ENCODE measurements around the gene EN2. TPM values are rescaled to one million over a fixed set of nuclear protein-coding genes. Genes with fewer than 3 reads are reported as not detected.

The EN2 gene
- polyA plus RNA-seq, 1 donor, result 1.0 TPM

DNA sequence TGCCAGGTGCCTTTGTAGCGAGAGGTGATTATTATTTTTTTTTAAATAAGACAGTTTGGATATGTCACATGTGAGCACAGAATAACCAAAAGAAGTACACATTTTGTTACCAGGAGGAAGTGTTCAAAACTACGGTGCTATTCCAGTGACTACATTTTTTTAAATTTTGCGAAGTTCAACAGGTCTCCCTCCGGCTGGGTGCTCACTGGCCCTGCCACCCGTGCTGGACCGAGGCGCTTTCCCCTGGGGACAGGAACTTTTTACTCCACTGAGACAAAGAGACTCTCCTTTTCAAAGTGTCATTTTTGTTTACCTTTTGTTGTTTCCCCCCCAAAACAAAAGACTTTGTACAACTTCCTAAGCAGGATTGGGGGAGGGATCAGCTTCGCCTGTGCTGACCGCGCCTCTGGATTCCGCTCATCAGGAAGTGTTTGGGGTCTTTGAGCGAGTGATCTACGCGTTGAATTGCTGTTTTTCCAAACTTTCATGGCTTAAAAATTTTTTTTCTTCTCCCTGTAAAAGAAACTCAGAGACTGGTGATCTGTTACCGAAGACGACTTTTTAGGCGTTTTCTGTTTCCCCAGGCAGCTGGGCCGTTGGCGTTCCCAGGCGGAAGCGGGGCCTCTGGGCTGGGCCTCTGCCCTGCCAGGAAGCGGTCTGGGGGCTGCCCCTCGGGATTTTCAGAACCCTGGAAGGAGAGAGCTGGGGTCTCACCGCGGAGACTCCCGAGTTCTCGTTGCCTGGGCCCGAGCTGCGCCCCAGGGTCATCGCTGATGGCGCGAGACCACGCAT, 7.2 kb downstream of the EN2 start:
- no peak for DNase-seq

DNA sequence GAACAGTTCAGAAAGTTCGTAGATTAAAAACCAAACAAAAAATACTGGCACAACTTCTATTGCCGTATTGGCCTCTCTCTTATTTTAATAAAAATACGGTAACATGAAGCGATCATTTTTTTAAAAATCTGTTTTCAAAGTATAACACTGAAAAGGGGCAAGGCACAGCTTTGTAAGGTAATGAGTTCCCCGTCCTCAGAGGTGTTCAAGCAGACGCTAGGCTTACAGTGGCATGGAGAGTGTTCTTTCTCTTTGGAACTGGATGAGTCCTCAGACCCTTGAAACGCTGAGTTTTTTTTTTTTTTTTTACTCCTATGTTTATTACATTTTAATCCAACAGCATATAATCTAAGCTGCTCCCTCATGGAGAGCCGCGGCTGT, 7.8 kb downstream of the EN2 start:
- no peak for DNase-seq

DNA sequence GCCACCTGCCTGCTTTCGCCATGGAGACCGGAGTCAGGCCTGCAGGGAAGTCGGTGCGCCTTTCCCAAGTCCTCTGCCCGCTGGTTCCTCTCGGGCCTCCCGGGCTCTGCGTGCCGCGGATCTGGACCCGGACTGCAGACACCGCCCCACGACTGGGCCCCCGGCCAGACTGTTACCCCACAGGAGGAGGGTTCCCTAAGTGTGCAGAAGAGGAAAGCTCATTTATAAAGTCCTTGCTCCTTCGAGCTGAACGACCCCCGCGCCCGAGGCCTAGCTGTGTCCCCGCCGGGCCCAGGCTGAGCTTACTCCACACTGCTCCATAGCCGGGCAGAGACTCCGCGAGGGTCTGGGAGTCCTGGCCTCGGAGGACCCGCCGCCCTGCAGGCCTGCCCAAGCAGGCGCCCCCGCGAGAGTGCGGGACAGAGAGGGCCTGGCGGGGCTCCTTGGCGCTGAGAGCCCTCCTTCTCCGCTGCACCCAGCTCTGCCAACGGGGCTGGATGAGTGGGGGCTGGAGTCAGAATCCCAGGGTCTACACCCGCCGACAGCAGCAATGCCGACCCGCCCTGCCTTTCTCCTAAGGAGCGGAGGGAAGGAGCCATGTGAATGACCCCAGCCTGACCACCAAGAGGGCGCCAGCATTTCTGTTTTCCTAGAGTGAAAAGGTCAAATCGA, 8.3 kb downstream of the EN2 start:
- DNase-seq, result no peak

DNA sequence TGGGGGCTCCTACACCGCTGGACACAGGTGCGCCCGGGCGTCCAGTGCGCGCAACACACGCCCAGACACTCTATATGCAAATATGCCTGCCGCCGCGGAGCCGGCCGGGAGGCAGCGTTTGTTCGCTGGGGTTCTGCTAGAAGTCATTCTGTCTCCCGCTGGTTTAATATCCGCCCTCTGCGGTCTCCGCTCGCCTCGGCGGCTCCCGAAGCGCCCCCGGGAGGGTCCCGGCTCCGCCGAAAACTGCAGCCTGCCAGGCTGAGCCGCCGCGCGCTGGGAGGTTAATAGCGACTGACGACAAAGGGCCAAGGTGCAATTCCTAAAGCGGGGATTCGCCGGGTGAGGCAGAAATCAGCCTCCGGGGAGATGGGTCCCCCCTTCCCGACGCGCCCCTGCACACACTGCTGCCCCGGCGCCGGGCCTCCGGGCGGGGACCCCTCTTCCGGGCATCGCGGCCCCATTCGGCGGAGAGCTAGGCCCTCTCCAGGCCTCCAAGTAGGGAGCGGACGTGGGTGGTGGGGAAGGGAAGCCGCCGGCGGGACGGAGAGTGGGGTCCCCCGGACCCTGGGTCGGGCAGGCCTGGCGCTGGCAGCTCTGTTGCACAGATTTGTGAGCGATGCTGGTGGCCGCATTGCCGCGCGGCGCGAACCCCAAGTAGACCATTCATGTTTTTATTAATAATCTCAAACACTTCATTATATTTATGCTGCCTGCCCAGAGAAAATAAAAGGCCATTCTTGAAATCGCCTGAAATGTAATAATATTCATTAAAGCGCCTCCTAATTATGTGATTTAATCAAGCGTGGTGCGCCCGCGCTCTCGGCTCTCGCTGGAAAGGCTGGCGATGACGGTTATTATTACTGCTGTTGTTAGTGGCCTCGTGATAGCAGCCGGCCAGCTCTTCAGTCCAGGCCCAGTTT, 9.1 kb downstream of the EN2 start:
- no peak for DNase-seq

DNA sequence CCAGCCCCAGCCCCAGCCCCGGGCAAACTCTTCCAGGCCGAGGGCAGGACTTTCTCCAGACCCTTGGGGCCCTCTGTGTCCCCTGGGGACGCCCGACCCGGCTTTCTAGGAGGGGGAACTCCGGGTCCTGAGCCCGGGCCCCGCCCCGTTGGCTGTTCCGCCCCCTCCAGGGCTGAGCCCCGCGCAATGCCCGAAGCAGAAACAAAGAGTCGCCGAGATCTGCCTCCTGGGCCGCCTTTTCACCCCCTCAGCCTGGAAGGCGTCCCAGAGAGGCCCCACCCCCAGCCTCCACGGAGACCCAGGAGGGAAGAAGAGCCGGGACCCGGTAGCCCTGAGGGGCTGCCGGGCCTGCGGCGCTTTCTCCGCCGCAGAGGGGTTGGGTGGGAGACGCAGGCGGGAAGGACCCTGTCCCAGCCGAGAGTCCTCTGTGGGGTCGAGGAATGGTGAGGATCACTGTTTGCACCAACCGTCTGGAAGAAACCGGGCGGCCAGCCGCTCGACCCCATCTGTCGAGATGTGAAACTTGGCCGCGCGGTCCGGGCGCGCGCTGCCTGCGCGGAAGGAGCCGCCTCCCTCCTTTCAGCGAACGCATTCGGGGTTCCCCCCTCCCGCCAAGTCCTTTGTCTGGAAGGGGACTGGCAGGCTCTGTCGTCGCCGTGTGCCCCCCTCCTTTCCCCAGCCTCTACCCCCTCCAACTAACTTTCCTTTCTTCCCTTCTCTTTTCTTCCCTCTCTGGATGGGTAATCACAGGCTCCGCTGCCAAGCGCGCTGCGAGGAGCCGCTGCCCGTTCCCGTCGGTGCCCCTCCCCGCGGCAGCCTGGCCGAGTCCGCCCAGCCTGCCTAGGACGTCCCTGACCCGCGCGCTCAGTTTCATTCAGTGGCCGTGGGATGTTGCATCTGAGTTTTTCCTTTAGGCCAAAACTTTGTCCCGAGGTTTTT, 10.2 kb downstream of the EN2 start:
- DNase-seq, result no peak

DNA sequence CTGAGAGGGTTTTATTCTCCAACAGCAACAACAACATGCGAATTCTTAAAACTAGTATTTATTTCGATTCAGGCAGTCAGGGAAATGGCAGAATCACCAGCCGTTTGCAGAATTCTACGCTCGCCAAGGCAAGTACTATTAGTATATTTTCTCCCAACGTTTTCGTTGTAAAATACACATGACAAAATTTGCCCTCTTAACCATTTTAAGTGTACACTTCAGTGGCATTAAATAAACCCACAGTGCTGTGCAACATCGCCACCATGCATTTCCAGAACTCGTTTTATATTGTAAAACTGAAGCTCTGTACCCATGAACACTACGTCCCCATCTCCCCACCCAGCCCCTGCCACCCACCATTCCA, 10.8 kb downstream of the EN2 start:
- no peak for DNase-seq

DNA sequence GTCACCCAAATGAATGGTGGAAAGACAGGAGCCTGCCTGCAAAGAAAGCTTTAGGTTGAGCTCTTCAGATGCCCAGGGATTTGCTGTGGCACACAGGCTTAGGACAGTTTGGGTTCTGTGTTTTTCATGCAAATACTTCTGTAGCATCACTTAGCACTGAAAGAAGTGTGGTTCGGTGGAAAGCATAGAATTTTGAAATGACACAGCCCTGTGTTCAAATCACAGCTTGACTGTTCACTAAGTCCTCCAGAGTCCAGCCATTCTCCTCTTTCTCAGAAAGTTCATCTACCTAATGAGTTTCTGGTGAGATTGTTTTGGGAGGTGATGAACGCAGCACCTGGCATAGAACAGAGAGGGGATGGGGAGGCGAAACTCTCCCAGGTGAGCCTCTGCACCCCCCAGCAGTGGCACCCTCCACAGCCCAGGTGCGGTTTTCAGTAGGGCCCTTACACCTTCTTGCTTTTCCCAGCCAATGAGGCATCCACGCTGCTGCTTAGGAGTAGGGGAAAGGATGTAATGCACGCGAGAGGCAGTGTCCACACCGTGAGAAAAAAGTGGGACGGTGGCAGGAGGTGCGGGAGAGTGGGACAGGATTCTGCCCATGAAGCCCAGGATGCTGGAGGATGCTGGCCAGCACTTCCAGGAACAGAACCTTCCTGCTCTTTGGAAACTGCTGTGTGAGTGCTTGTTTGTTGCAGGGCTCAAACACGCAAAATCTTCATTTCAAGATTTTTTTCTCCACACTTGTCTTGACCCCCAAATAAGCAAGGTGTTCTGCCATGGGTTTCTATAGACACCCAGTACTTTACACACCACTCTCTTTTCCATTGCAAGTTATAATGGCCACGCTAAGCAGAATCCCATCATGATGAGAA, 11.6 kb downstream of the EN2 start:
- no peak for DNase-seq

DNA sequence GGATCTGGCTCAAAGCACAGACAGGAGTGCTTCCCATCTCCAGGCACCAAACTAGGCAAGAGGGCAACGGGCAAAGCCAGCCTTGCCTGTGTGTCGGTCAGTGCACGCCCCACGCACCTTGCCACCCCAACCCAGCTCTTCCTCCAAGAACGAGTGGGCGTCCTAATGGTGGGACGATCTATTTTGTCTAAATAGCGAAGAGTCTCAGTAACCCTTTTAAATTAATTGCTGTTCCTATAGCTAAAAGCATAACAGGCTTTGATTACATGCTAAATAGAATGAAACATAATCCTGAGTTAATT, 12.2 kb downstream of the EN2 start:
- DNase-seq, result no peak

DNA sequence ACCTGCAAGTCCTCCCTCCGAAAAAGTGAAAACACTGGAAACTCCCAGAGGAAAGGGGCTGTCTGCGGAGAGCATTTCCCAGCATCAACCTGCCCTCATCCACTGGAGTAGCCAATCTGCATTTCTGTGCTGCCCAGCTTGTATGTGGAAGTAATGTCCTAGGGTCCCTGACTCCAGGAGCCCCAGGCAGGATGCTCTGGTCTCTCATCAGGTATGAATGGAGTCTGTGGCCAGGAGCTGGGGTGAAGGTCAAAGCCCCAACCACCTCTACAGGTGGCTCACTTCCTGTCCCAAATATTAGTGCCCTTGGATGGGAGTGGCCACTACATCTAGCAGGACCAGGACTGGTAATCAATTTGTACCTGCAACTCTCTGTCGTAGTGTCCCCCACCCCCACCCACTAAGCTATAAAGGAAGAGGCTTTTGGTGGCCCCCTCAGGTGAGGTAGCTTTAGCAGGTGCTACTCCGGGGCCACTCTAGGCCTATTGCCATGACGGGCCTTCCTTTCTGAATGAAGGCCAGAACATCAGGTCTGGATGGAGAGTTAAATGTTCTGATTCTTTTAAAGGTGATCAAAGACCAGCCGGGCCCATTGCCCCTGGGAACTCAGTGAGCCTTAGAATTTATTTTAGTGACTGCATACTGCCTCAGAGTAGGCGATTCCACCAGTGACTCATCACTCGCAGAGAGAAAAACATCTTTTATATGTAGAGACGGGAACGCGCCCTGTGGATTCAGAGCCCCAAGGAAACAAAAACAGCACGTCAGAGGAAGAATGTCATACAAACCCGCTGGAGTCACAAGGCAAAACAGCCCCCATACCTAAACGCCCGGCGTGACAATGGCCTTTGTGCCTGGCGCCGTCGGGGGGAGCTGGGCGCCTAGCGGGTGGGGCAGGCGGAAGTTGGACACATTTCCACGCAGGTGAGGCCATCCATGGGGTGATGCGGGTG, 13.0 kb downstream of the EN2 start:
- DNase-seq, result no peak

DNA sequence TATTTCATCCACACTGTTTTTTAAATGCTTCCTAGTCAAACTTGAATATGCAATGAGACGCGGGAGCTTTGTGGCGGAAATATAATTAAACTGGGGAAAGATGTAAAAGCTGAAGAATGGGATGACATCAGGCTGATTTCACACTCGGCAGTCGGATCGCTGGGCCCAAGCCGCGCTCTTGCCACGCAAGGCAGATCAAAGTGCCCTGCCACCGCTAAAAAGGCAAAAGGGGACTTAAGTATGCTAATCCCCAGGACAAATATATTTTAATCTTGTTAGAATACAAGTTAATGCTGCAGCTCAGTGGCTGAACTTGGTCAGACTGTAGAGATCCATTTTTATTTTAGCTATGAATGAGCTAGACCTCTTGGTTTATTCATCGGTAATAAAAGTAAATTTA, 13.8 kb downstream of the EN2 start:
- DNase-seq, result no peak

DNA sequence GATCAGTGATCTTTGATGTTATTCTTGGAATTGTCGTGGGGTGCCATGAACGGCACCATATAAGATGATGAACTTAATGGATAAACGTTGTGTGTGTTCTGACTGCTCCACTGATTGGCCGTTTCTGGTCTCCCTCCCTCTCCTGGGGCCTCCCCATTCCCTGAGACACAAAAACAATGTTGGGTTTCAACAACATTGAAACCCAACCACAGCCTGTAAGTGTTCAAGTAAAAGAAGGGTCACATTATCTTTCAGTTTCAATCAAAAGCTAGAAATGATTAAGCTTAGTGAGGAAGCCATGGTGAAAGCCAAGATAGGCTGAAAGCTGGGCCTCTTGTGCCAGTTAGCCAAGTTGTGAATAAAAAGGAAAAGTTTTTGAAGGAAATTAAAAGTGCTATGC, 19.5 kb downstream of the EN2 start:
- no peak for DNase-seq

DNA sequence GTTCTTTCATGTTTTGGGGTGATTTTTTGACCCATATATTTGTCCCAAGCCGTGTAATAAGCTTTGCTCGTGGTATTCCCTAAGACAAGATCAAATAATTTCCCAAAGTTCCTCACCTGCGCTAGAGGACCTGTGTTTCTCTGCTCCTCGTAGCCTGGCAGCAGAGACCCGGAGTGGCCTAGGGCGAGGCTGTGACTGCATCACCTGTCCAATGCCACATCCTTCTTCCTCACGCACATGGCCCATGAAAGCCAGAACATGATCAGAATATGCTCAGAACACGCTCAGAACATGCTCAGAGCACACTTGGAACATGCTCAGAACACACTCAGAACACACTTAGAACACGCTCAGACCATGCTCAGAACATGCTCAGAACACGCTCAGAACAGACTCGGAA, 23.8 kb downstream of the EN2 start:
- DNase-seq, result no peak

DNA sequence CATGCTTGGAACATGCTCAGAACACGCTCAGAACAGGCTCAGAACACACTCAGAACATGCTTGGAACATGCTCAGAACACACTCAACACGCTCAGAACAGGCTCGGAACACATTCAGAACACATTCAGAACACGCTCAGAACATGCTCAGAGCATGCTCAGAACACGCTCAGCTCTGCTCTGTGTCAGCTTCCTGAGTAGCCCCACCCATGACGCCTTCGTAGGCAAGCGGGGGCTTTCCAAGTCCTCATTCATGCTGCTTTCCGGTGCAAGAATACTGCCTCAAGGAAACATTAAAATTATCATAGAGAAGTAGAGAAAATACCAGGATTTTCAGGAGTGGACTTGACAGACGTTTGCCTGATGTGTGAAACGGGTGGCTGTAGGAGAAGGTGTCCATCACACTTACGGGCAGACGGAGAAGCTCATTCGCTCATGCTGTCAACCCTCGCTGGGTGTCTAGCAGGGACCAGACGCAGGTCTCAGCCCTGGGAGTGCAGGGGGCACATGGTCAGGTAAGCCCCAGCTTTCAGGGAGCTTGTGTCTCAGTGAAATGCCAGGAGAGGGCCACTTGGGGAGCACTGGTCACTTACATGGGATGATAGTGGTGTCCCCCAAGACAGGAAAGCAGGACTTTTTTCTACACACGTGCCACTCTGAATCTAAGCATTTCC, 24.7 kb downstream of the EN2 start:
- no peak for DNase-seq

DNA sequence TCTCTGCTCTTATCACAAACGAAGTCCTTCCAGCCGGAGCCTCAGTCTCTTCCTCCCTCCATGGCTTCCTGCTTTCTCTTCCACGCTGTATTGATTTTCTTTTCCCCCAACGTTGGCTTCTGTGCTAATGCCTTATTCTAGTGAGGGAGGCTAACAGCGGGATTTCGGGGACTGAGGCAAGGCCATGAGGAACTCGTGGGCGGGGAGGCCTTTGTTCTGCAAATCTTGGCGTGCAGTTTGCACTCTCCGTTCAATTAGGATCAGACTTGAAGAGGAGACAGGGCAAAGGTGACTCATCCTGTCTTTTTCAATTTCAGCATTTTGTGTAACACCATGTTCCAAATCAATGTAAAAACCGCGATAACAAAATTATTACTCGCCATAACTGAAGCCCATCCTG, 25.3 kb downstream of the EN2 start:
- no peak for DNase-seq

DNA sequence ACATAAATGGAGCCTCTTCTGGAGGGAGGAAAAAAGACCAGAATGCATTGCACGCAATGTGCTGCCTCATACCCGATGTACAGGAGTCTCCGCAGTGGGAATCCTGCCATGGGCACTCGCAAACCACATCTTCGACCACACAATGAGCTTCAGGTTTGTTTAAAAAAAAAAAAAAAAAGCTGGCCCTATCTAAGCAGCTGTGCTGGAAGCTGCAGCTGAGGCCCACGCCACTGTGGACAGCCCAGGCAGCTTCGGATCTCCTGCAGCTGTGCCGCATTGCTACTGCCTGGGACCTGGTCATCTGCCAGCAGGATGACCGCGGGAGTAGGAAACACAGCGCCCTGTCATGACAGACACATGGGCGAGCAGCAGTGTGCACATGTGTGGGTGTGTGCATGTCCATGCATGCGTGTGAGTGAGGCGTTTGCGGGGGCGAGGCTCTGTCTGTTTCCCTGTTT, 26.0 kb downstream of the EN2 start:
- peak; percentile 50 for DNase-seq

DNA sequence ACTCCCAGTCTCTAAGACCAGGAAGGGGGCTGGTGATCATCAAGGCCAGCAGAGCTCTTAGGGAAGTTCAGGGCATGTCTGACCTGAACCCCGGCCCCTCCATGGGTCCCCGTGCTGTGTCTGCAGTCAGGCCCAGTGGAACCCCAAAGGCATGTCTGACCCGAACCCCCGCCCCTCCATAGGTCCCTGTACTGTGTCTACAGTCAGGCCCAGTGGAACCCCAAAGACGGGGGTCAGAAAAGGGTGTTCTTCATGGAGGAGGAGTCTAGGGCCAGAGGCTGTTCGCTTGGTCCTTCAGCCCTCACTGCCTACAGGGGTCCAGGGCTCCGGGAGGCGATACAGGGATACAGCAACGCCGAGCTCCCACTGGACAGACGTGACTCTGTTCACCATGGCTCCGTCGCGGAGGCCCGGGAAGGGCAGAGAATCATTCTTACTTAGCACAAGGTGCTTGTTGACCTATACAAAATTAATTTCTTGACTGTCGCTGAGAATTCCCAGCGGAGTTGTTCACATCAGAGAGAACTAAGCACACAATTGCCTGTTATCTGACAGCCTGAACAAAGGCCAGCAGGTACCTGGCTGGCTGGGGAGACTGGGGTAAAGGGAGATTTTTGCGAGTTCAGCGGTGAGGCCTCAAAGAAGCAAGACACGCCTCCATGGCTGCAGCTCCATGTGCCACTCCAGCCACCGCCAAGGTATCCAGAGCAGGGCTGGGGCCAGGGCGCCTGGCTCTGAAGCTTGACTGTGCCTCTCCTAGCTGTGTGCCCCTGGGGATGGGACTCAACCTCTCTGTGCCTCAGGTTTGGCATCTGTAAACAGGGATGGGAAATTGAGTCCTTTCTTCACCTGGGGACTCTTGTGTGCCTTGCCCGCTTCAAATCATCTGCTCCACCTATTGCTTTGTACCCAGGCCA, 26.8 kb downstream of the EN2 start:
- DNase-seq, result no peak

DNA sequence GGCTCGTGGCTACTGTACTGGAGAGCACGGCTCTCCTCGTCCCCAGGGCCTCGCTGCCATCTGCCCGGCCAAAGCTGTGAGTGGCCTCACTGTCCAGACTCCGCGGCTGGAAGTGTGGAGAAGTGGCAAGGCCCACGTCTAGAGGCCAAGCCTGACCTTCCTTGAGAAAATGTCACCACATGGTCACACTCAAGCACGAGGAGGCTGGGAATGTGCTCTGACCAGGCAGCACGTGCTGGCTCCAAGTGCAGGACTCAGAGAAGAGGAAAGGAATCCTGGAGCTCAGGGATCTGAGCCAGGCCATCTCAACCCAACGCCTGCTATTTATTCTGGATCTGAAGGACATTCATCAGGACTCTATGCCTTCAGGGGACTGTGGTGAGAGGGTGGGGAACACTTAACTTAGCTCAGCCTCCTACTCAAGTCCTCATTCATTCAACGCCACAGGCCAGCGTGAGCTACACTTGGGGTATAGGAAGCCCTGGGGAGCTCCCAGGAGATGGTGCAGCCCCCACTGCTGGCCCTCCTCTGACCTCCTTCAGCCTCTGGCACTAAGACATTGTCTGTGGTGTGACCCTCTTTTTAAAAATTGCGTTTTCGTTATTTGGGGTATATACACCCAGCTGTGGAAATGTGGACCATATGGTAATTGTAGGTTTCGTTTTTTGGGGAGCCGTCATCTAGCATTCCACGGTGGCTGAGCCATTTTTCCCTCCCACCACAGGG, 29.0 kb downstream of the EN2 start:
- no peak for DNase-seq
